Naive thymus-derived CD8-positive, alpha-beta T cell (primary cell): Measurements from ENCODE around the gene RPS21. TPM values are rescaled to one million over a fixed set of nuclear protein-coding genes. Genes with fewer than 3 reads are reported as not detected.

ENCODE experiments used
- ATAC-seq, 2 donors: fragments of 150-1000 bp; cut with Tn5 transposase in 1 of 2; sonication (Bioruptor Pico), chemical (Tn5 transposase) in 1 of 2; 1 replicate in 1 of 2; 2 replicates in 1 of 2; pipeline ENCODE4 v1.10.0; 2021; ENCODE audit warnings: mild to moderate bottlenecking in 2 of 2, moderate library complexity in 2 of 2
- POLR2A ChIA-PET: fragments of 350-600 bp; sonication (Branson Sonifier 250); formaldehyde crosslinking; loops from one replicate; lab custom pipeline; 2021; ENCODE audit warnings: antibody characterized with exemption; lab: Charles Lee
- DNase-seq, 10 donors: peaks; one replicate each; pipeline versions ENCODE4 v3.0.0 to v3.0.0-alpha.2; 2020 to 2022
- H3K27ac Mint-ChIP-seq, 10 donors: one replicate each; pipeline ENCODE4 v1.8.0; 2020 to 2022; ENCODE audit warnings: mild to moderate bottlenecking in 10 of 10, mixed read lengths in 10 of 10, moderate library complexity in 4 of 10, inconsistent platforms in 1 of 10
- H3K27me3 Mint-ChIP-seq, 5 donors: one replicate each; pipeline ENCODE4 v1.8.0; 2021 to 2022; ENCODE audit warnings: mixed read lengths in 5 of 5
- H3K36me3 Mint-ChIP-seq, 3 donors: one replicate each; pipeline ENCODE4 v1.8.0; 2020 to 2022; ENCODE audit warnings: mixed read lengths in 3 of 3, mild to moderate bottlenecking in 2 of 3, inconsistent platforms in 1 of 3
- H3K4me1 Mint-ChIP-seq, 4 donors: one replicate each; pipeline ENCODE4 v1.8.0; 2021 to 2022; ENCODE audit warnings: mixed read lengths in 4 of 4
- H3K4me3 Mint-ChIP-seq, 10 donors: one replicate each; pipeline ENCODE4 v1.8.0; 2020 to 2022; ENCODE audit warnings: mild to moderate bottlenecking in 10 of 10, mixed read lengths in 10 of 10, moderate library complexity in 6 of 10, inconsistent platforms in 1 of 10
- H3K9me3 Mint-ChIP-seq, 9 donors: one replicate each; pipeline ENCODE4 v1.8.0; 2020 to 2022; ENCODE audit warnings: mixed read lengths in 9 of 9, mild to moderate bottlenecking in 3 of 9, inconsistent platforms in 1 of 9, moderate library complexity in 1 of 9
- polyA plus RNA-seq, 3 donors: library from polyadenylated mRNA; unstranded; fragments of 300-500 nt; fragmentation: Illumina TruSeq; gene quantifications; one replicate each; pipeline ENCODE4 v1.2.3, GENCODE V29; 2021
- total RNA-seq, 8 experiments: library from RNA in 2 of 8; stranded (reverse) in 2 of 8; gene quantifications; one replicate each; pipeline ENCODE4 v1.2.3 and lab custom pipeline; 2021 to 2026

Gene RPS21
- total RNA-seq (1,000 to 10,000 TPM; 3,205 to 3,496 TPM), polyA plus RNA-seq (1,000 to 10,000 TPM; 3,313 to 3,803 (median 3,517) TPM), total RNA-seq (lab: John Stamatoyannopoulos, UW) (363 to 429 (median 400) reads per million in 6 experiments)

DNA sequence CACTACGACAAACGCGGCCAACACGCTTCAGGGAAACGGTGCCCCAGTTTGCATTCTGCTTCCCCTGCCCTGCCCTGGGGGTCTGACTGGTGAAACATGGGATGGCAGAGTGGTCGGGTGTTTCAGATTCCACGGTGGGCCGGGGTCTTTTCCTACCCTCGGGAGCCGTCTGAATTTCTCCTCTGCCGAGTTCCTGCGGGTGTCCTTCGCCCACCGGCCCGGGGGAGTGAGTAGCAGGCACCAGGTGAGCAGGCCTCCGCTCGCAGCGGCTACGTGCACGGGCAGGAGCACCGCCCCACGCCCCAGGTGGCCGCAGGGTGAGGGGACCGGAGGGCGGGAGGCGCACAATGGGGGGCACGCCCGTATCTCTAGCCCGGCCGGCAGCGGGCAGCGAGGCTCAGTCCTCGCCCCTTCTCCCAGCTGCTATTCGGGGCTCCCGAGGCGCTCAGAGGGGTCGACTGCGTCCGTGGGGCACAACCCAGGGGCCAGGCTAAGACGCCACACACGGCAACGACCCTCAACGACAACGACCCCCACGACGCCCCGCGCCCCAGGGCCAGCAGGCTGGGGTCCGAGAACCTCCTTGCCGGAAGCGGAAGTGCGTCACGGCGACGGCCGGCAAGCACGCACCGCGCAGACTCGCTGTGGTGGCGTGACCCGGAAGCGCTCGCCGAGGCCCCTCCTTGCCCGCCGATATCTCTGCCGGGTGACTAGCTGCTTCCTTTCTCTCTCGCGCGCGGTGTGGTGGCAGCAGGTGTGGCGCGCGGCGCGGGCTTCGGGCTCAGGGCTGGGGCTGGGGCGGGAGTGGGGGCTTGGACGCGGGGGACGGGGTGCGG lies at the start of gene RPS21:
TSS of gene RPS21 (plus strand) at position 721 of the 836 bp plus-strand sequence. CDS start 236 bp downstream, outside the sequence.
- H3K36me3 Mint-ChIP-seq: peaks cover 3 to 33% (median 6%) of the 10 kb centered on the region in 3 donors
- ATAC-seq (peak; percentile 90), DNase-seq (peak; percentile 88 to 96 (median 92))
- peaks cover 28 to 75% (median 55%) of the 10 kb centered on the region in 4 donors for H3K4me1 Mint-ChIP-seq
- no peaks in the 10 kb centered on the region for H3K27me3 Mint-ChIP-seq
- H3K27ac Mint-ChIP-seq: peak within 1 kb of the TSS; percentile 85 to 96 (median 94)
- H3K4me3 Mint-ChIP-seq: peak within 1 kb of the TSS; percentile 88 to 95 (median 90)
- H3K9me3 Mint-ChIP-seq: peaks cover 0 to 10% (median 0%) of the 10 kb centered on the region in 9 donors
- POLR2A ChIA-PET: interaction anchor here (0.6 to 1.7 kb wide), 11 partner anchors 15 to 320 kb away, joined by 3 to 6 read pairs (median 4); partner anchors contain the start of genes ADRM1 and CABLES2

- peaks cover 0 to 7% (median 0%) of the 10 kb centered on the region in 9 donors for H3K9me3 Mint-ChIP-seq
- H3K36me3 Mint-ChIP-seq: peaks cover 0 to 7% (median 0%) of the 10 kb centered on the region in 3 donors
- no peak for DNase-seq
- H3K27me3 Mint-ChIP-seq: peaks cover 5 to 31% (median 10%) of the 10 kb centered on the region in 5 donors
- peaks cover 0 to 31% (median 0%) of the 10 kb centered on the region in 4 donors for H3K4me1 Mint-ChIP-seq
- peak in 1 of 2 donors; percentile 61 for ATAC-seq
- POLR2A ChIA-PET: no interaction called here
- H3K4me3 Mint-ChIP-seq: no peak overlapping the region
- H3K27ac Mint-ChIP-seq: peak overlapping the region in 1 of 10 donors; percentile 69
Observed at GRCh38 chr20:62337558-62338293, 49.2 kb upstream of the RPS21 start.

- no peak for DNase-seq
- POLR2A ChIA-PET: no interaction called here
- no peak overlapping the region for H3K4me3 Mint-ChIP-seq
- H3K4me1 Mint-ChIP-seq: peaks cover 0 to 31% (median 0%) of the 10 kb centered on the region in 4 donors
- peaks cover 0 to 7% (median 0%) of the 10 kb centered on the region in 3 donors for H3K36me3 Mint-ChIP-seq
- no peak for ATAC-seq
- peaks cover 0 to 7% (median 0%) of the 10 kb centered on the region in 9 donors for H3K9me3 Mint-ChIP-seq
- peaks cover 5 to 34% (median 10%) of the 10 kb centered on the region in 5 donors for H3K27me3 Mint-ChIP-seq
- H3K27ac Mint-ChIP-seq: no peak overlapping the region
Observed at GRCh38 chr20:62338294-62338620, 48.6 kb upstream of the RPS21 start.

DNA sequence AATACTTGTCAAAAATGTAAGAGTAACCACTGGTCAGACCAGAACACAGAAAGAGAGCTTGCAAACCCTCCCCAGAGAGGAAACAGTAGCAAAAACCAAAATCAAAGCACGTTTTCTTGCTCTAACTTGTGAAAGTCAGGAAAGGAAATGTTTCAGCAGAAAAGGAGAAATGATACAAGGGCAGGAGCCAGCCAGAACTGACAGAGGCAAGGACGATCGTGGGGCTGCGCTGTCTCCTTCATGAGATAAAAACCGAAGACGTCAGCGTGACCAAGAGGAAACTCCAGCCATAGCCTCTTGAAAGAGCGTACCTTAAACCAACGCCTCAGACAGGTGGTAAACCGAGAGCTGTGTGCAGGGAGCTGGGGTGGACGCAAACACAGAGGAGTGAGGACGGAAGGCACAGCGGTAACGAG lies 47.2 kb upstream of the RPS21 start:
- Mint-ChIP-seq H3K27ac (peak overlapping the region in 1 of 10 donors; percentile 71), H3K27me3 (peaks cover 5 to 34% (median 10%) of the 10 kb centered on the region in 5 donors), H3K4me1 (peaks cover 0 to 31% (median 0%) of the 10 kb centered on the region in 4 donors), H3K36me3 (peaks cover 0 to 7% (median 0%) of the 10 kb centered on the region in 3 donors), H3K9me3 (peaks cover 0 to 7% (median 0%) of the 10 kb centered on the region in 9 donors), H3K4me3 (peak overlapping the region in 1 of 10 donors; percentile 73)
- ATAC-seq (peak in 1 of 2 donors; percentile 42), DNase-seq (no peak)
- POLR2A ChIA-PET: no interaction called here

GRCh38 chr20:62342910-62343309 lies 44.0 kb upstream of the RPS21 start:
- Mint-ChIP-seq H3K36me3 (peaks cover 0 to 7% (median 0%) of the 10 kb centered on the region in 3 donors), H3K4me3 (no peak overlapping the region), H3K27me3 (peaks cover 5 to 17% (median 10%) of the 10 kb centered on the region in 5 donors), H3K27ac (no peak overlapping the region), H3K4me1 (peaks cover 0 to 18% (median 0%) of the 10 kb centered on the region in 4 donors), H3K9me3 (peaks cover 0 to 8% (median 0%) of the 10 kb centered on the region in 9 donors)
- no peak for ATAC-seq
- no peak for DNase-seq
- POLR2A ChIA-PET: no interaction called here

GRCh38 chr20:62344092-62344491 lies 42.8 kb upstream of the RPS21 start:
- H3K4me1 Mint-ChIP-seq: peaks cover 0 to 10% (median 0%) of the 10 kb centered on the region in 4 donors
- ATAC-seq: no peak

GRCh38 chr20:62344782-62345181 lies 42.1 kb upstream of the RPS21 start:
- ATAC-seq (no peak), DNase-seq (no peak)
- no peak overlapping the region for H3K27ac Mint-ChIP-seq
- H3K9me3 Mint-ChIP-seq: peaks cover 0 to 14% (median 4%) of the 10 kb centered on the region in 9 donors
- H3K36me3 Mint-ChIP-seq: peaks cover 0 to 6% (median 0%) of the 10 kb centered on the region in 3 donors
- peaks cover 3 to 11% (median 5%) of the 10 kb centered on the region in 5 donors for H3K27me3 Mint-ChIP-seq
- no peak overlapping the region for H3K4me3 Mint-ChIP-seq
- peaks cover 0 to 3% (median 1%) of the 10 kb centered on the region in 4 donors for H3K4me1 Mint-ChIP-seq
- POLR2A ChIA-PET: no interaction called here

More at GRCh38 chr20:62344092-62344491, 42.8 kb upstream of the RPS21 start:
- no peak for DNase-seq
- H3K27ac Mint-ChIP-seq: no peak overlapping the region
- peaks cover 5 to 13% (median 10%) of the 10 kb centered on the region in 5 donors for H3K27me3 Mint-ChIP-seq
- POLR2A ChIA-PET: no interaction called here
- no peak overlapping the region for H3K4me3 Mint-ChIP-seq
- H3K9me3 Mint-ChIP-seq: peaks cover 0 to 16% (median 4%) of the 10 kb centered on the region in 9 donors
- H3K36me3 Mint-ChIP-seq: peaks cover 0 to 10% (median 0%) of the 10 kb centered on the region in 3 donors

DNA sequence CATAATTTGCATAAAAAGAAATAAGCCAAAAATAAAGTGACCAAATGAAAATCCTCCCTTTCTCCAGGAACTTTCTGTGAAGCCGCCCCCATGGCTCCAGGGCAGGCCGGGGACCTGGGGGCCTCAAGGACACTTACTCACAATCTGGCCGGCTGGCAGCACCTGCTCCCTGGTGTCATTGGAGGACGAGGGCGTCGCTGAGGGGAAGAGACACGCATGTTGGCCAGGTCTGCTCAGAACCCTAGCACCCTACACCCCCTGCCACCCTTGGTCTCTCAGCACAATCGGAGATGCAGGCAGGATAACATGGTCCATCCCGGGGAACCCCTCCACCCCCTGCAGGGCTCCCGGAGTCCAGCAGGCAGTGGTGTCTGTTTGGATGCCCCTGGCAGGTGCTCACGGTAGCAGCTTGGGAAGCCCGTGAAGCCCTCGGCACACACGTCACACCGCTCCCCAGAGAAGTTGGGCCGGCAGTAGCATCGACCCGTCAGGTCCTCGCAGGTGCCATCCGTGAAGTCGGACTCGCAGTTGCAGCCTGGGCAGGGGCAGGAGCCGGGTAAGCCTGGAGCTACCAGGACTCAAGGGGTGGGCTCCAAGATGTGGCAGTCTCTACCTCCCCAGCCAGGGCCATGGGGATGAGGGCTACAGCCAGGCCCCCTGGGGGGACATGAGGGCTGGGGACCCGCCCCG lies 41.1 kb upstream of the RPS21 start:
- no peak overlapping the region for H3K4me3 Mint-ChIP-seq
- H3K27ac Mint-ChIP-seq: no peak overlapping the region
- peaks cover 0 to 2% (median 0%) of the 10 kb centered on the region in 4 donors for H3K4me1 Mint-ChIP-seq
- DNase-seq (no peak), ATAC-seq (no peak)
- POLR2A ChIA-PET: no interaction called here
- H3K36me3 Mint-ChIP-seq: peaks cover 0 to 3% (median 0%) of the 10 kb centered on the region in 3 donors
- peaks cover 0 to 14% (median 4%) of the 10 kb centered on the region in 9 donors for H3K9me3 Mint-ChIP-seq
- peaks cover 0 to 5% (median 3%) of the 10 kb centered on the region in 5 donors for H3K27me3 Mint-ChIP-seq

- Mint-ChIP-seq H3K36me3 (peaks cover 0 to 3% (median 0%) of the 10 kb centered on the region in 3 donors), H3K27ac (no peak overlapping the region), H3K4me3 (no peak overlapping the region), H3K4me1 (peaks cover 0 to 2% (median 0%) of the 10 kb centered on the region in 4 donors), H3K27me3 (peaks cover 0 to 5% (median 3%) of the 10 kb centered on the region in 5 donors), H3K9me3 (peaks cover 0 to 14% (median 4%) of the 10 kb centered on the region in 9 donors)
- no peak for DNase-seq
- POLR2A ChIA-PET: no interaction called here
- ATAC-seq: no peak
Observed at GRCh38 chr20:62346398-62347150, 40.3 kb upstream of the RPS21 start.

DNA sequence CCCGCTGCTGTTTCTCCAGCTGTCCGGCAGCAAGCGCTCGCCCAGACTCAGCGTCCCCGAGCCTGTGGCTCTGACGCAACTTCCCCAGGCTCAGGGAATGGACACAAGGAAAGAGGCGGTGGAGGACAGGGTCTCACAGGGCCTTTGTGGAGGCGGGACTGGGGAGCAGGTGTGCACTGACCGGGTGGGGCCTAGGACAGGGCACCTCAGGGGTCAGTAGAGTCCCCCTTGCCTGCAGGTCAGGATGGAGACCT lies 39.8 kb upstream of the RPS21 start:
- Mint-ChIP-seq H3K27me3 (peaks cover 0 to 4% (median 3%) of the 10 kb centered on the region in 5 donors), H3K27ac (no peak overlapping the region), H3K36me3 (peaks cover 0 to 3% (median 0%) of the 10 kb centered on the region in 3 donors), H3K4me3 (no peak overlapping the region), H3K4me1 (peaks cover 0 to 2% (median 0%) of the 10 kb centered on the region in 4 donors), H3K9me3 (peaks cover 0 to 14% (median 4%) of the 10 kb centered on the region in 9 donors)
- POLR2A ChIA-PET: no interaction called here
- ATAC-seq (no peak), DNase-seq (no peak)

DNA sequence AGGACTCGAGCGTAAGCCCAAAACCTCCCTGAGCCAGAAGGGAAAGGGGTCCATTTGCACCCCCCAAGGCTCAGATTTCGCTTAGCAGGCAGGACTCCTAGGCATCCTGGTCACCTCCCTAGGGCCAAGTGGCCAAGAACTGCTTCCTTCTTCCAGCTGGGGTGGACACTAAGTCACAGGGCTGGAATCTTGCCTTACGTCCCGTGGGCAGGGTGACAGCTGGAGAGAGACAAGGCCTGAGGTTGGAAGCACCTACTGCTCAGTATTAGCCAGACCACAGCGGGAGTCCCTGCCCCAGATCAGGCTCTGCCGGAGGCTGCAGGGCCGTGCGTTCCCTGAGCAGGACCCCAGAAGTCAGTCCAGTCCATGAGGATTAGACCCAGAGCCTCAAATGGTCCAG lies 39.5 kb upstream of the RPS21 start:
- H3K4me3 Mint-ChIP-seq: no peak overlapping the region
- POLR2A ChIA-PET: no interaction called here
- peaks cover 0 to 3% (median 0%) of the 10 kb centered on the region in 3 donors for H3K36me3 Mint-ChIP-seq
- DNase-seq (no peak), ATAC-seq (no peak)
- H3K9me3 Mint-ChIP-seq: peaks cover 0 to 14% (median 4%) of the 10 kb centered on the region in 9 donors
- H3K27ac Mint-ChIP-seq: no peak overlapping the region
- peaks cover 0 to 2% (median 0%) of the 10 kb centered on the region in 4 donors for H3K4me1 Mint-ChIP-seq
- peaks cover 0 to 4% (median 3%) of the 10 kb centered on the region in 5 donors for H3K27me3 Mint-ChIP-seq
